ENCODE measurements around the gene AGBL2.
"Not testable (repeated sequence)": the region's sequence is repeated elsewhere in the genome, so short reads cannot be mapped to it uniquely, and the experiment has no call there.

Gene AGBL2

GRCh38 chr11:47688991-47689390 is 26.2 kb downstream of the AGBL2 start:
- DNase-seq = no peak

GRCh38 chr11:47688111-47688510 is 27.1 kb downstream of the AGBL2 start:
- no peak for DNase-seq

- not testable (repeated sequence) for DNase-seq
These were observed 28.5 kb downstream of the AGBL2 start for GRCh38 chr11:47686704-47687103.

- DNase-seq = no peak
These were observed 29.0 kb downstream of the AGBL2 start for GRCh38 chr11:47686151-47686550.

- no peak for DNase-seq
These were observed 39.3 kb downstream of the AGBL2 start for GRCh38 chr11:47675851-47676250.

- no peak for DNase-seq
These were observed 42.9 kb downstream of the AGBL2 start for GRCh38 chr11:47672283-47672730.

GRCh38 chr11:47669856-47670255 is 45.3 kb downstream of the AGBL2 start:
- DNase-seq = no peak

GRCh38 chr11:47668665-47669064 is 46.5 kb downstream of the AGBL2 start:
- no peak for DNase-seq

- DNase-seq = no peak
These were observed 47.6 kb downstream of the AGBL2 start for GRCh38 chr11:47667555-47667954.

- no peak for DNase-seq
These were observed 48.0 kb downstream of the AGBL2 start for GRCh38 chr11:47667135-47667534.

- peak; percentile 54 for DNase-seq
These were observed 50.2 kb downstream of the AGBL2 start for GRCh38 chr11:47664936-47665335.

- DNase-seq = no peak
These were observed 53.9 kb downstream of the AGBL2 start for GRCh38 chr11:47661245-47661644.

GRCh38 chr11:47659276-47659675 is 55.9 kb downstream of the AGBL2 start:
- no peak for DNase-seq

- no peak for DNase-seq
These were observed 58.8 kb downstream of the AGBL2 start for GRCh38 chr11:47656260-47656885.

GRCh38 chr11:47651818-47652469 is 63.2 kb downstream of the AGBL2 start:
- no peak for DNase-seq

GRCh38 chr11:47649276-47649675 is 65.9 kb downstream of the AGBL2 start:
- no peak for DNase-seq

- no peak for DNase-seq
These were observed 69.2 kb downstream of the AGBL2 start for GRCh38 chr11:47646019-47646418.

GRCh38 chr11:47645500-47645899 is 69.7 kb downstream of the AGBL2 start:
- no peak for DNase-seq

GRCh38 chr11:47642099-47642855 is 72.9 kb downstream of the AGBL2 start, which contains the start of gene MTCH2:
Gene MTCH2, minus strand, starts transcription at chr11:47642559. Its CDS starts 94 bp downstream, at chr11:47642465.
- DNase-seq = peak; percentile 96

GRCh38 chr11:47641600-47642098 is 73.5 kb downstream of the AGBL2 start:
- no peak for DNase-seq

- not testable (repeated sequence) for DNase-seq
These were observed 74.7 kb downstream of the AGBL2 start for GRCh38 chr11:47640506-47640905.

GRCh38 chr11:47636331-47636730 is 78.8 kb downstream of the AGBL2 start:
- DNase-seq = not testable (repeated sequence)

GRCh38 chr11:47631473-47631872 is 83.7 kb downstream of the AGBL2 start:
- DNase-seq = no peak

- DNase-seq = no peak
These were observed 87.1 kb downstream of the AGBL2 start for GRCh38 chr11:47628026-47628425.
